K562 (cell line): ENCODE data around the gene ZNF490. TPM values are rescaled to one million over a fixed set of nuclear protein-coding genes. Genes with fewer than 3 reads are reported as not detected.

Source experiments
- ATAC-seq: fragments of 200-7000 bp; cut with Tn5 transposase; 3 replicates; pipeline ENCODE4 v1.9.1; 2020; ENCODE audit warnings: moderate library complexity
- BruUV-seq: library from RNA; stranded (reverse); fragments of 400-500 nt; replicated peaks from 2 replicates; lab custom pipeline; 2021; lab: Mats Ljungman, UMichigan
- CTCF ChIA-PET: fragments of 300-600 bp; formaldehyde crosslinking; extraction: SDS; loops from one replicate; lab custom pipeline; 2021; ENCODE audit warnings: low intra/inter-chr PET ratio; lab: Yijun Ruan, JAX
- POLR2A ChIA-PET: fragments of 300-600, 350-650 bp; sonication (Branson Sonifier 250); formaldehyde crosslinking; extraction: SDS; loops from one replicate; lab custom pipeline; 2021; ENCODE audit warnings: antibody characterized with exemption, inconsistent platforms; lab: Yijun Ruan, JAX
- DNase-seq, 4 experiments: peaks; one replicate each; pipeline versions ENCODE4 v3.0.0 to v3.0.0-alpha.2; 2011 to 2018; ENCODE audit warnings: low spot score in 3 of 4, mixed read lengths in 3 of 4; ENCODE audit errors: extremely low read depth in 1 of 4
- FAIRE-seq: peaks from 2 replicates; lab custom pipeline; 2011; peaks lifted over from hg19 to GRCh38; lab: Jason Lieb, UNC
- H2AFZ ChIP-seq: 2 replicates; pipeline ENCODE4 v1.6.0; 2011; ENCODE audit warnings: low read depth, low read length, control low read depth, inconsistent platforms
- H3K27ac ChIP-seq: fragments of 200-600 bp; 3 replicates; pipeline ENCODE4 v1.8.0; 2011; ENCODE audit warnings: low read depth, mild to moderate bottlenecking, control low read depth, inconsistent platforms, low read length, moderate library complexity, mixed read lengths; ENCODE audit errors: extremely low read depth
- H3K27me3 ChIP-seq, 2 experiments: fragments of 300-600 bp in 1 of 2; 2 replicates in 1 of 2; 3 replicates in 1 of 2; pipeline versions ENCODE4 v1.6.0 to v1.8.0; 2011; ENCODE audit warnings: inconsistent platforms in 2 of 2, low read length in 2 of 2, mild to moderate bottlenecking in 1 of 2, mixed read lengths in 1 of 2, moderate library complexity in 1 of 2; ENCODE audit not compliant: control insufficient read depth in 2 of 2, insufficient read depth in 2 of 2
- H3K36me3 ChIP-seq: fragments of 300-600 bp; 3 replicates; pipeline ENCODE4 v1.8.0; 2011; ENCODE audit warnings: mild to moderate bottlenecking, low read length, inconsistent platforms; ENCODE audit not compliant: control insufficient read depth, insufficient read depth
- H3K4me1 ChIP-seq, 2 experiments: fragments of 200-600 bp in 1 of 2; replicated peaks in 1 of 2; 2 replicates in 1 of 2; 3 replicates in 1 of 2; pipeline versions ENCODE4 v1.5.1 to v1.8.0; 2011; ENCODE audit warnings: inconsistent platforms in 2 of 2, low read length in 2 of 2, mild to moderate bottlenecking in 1 of 2, mixed read lengths in 1 of 2, moderate library complexity in 1 of 2; ENCODE audit not compliant: control insufficient read depth in 2 of 2, insufficient read depth in 2 of 2
- H3K4me2 ChIP-seq: 2 replicates; pipeline ENCODE4 v1.6.1; 2011; ENCODE audit warnings: low read length, control low read depth, inconsistent platforms, mixed read lengths; ENCODE audit not compliant: insufficient read depth
- H3K4me3 ChIP-seq: fragments of 200-600 bp; sonication (generic), shearing (Covaris generic); 2 replicates; pipeline ENCODE4 v1.5.1; 2016; ENCODE audit warnings: control low read depth, inconsistent platforms
- H3K79me2 ChIP-seq: fragments of 200-600 bp; 3 replicates; pipeline ENCODE4 v1.8.0; 2011; ENCODE audit warnings: low read length, inconsistent platforms; ENCODE audit not compliant: control insufficient read depth, insufficient read depth
- H3K9ac ChIP-seq, 2 experiments: 2 replicates each; pipeline versions ENCODE4 v1.6.0 to v1.6.1; 2011; ENCODE audit warnings: low read depth in 2 of 2, low read length in 2 of 2, control low read depth in 1 of 2, inconsistent platforms in 1 of 2, mild to moderate bottlenecking in 1 of 2, mixed read lengths in 1 of 2; ENCODE audit not compliant: insufficient read depth in 1 of 2
- H3K9me1 ChIP-seq: one replicate; pipeline ENCODE4 v1.6.0; 2011; ENCODE audit warnings: inconsistent platforms, mild to moderate bottlenecking, low read length, moderate library complexity; ENCODE audit not compliant: control insufficient read depth, insufficient read depth
- H3K9me3 ChIP-seq: replicated peaks from 2 replicates; pipeline ENCODE4 v1.5.1; 2011; ENCODE audit warnings: low read depth, low read length, inconsistent platforms; ENCODE audit not compliant: control insufficient read depth, insufficient read depth
- H4K20me1 ChIP-seq: replicated peaks from 2 replicates; pipeline ENCODE4 v1.6.1; 2011; ENCODE audit warnings: low read length, inconsistent platforms, mixed read lengths; ENCODE audit not compliant: control insufficient read depth, insufficient read depth
- CHD2 ChIP-seq: IDR thresholded peaks from 2 replicates; pipeline ENCODE4 v1.6.1; 2011; ENCODE audit warnings: low read depth, low read length
- FIP1L1 ChIP-seq: fragments of 200-400 bp; formaldehyde crosslinking; IDR thresholded peaks from 2 replicates; pipeline ENCODE4 v1.6.1; 2018; ENCODE audit warnings: mild to moderate bottlenecking, low read depth, low read length; ENCODE audit not compliant: poor library complexity, severe bottlenecking
- KAT8 ChIP-seq: fragments of 450-650 bp; IDR thresholded peaks from 2 replicates; pipeline ENCODE4 v1.6.1; 2016; ENCODE audit warnings: low read depth, mild to moderate bottlenecking
- OTX1 ChIP-seq: fragments of 450-650 bp; formaldehyde crosslinking; IDR thresholded peaks from 2 replicates; pipeline ENCODE4 v1.4.0; 2022; ENCODE audit warnings: mild to moderate bottlenecking
- POLR3G ChIP-seq: IDR thresholded peaks from 2 replicates; pipeline ENCODE4 v1.6.1; 2011; ENCODE audit not compliant: insufficient read length, insufficient replicate concordance; ENCODE audit errors: extremely low read depth
- POU5F1 ChIP-seq: fragments of 150-350 bp; IDR thresholded peaks from 2 replicates; pipeline ENCODE4 v1.6.1; 2014; ENCODE audit warnings: borderline replicate concordance, low read length, low read depth, mild to moderate bottlenecking; ENCODE audit not compliant: partially characterized antibody
- PTBP1 ChIP-seq: fragments of 200-400 bp; formaldehyde crosslinking; IDR thresholded peaks from 2 replicates; pipeline ENCODE4 v1.6.1; 2017; ENCODE audit warnings: low read depth, low read length
- SNAPC5 ChIP-seq: fragments of 250-450 bp; sonication (Bioruptor Pico); IDR thresholded peaks from 2 replicates; pipeline ENCODE4 v1.8.0; 2021; ENCODE audit warnings: moderate library complexity, mild to moderate bottlenecking, inconsistent platforms
- SPI1 ChIP-seq: IDR thresholded peaks from 2 replicates; pipeline ENCODE4 v1.6.1; 2011; ENCODE audit warnings: low read depth, low read length, control low read depth, borderline replicate concordance
- ZNF316 ChIP-seq: fragments of 450-650 bp; IDR thresholded peaks from 2 replicates; pipeline ENCODE4 v1.6.1; 2016
- ZNF398 ChIP-seq: fragments of 250-450 bp; sonication (Bioruptor Pico); IDR thresholded peaks from 2 replicates; pipeline ENCODE4 v1.8.0; 2021; ENCODE audit warnings: moderate library complexity, mild to moderate bottlenecking, inconsistent platforms
- WGBS: fragments of 100-300 bp; shearing (Covaris generic); methylation state at CpG from one replicate; pipeline ENCODE4 v1.1.6; 2016; ENCODE audit warnings: low coverage, mixed read lengths; ENCODE audit not compliant: insufficient coverage; ENCODE audit errors: missing lambda C conversion rate; 5-methylcytosine and 5-hydroxymethylcytosine counted together
- in situ Hi-C: fragments of 300-500 bp; cut with MboI; formaldehyde crosslinking; loops from 4 replicates; pipeline ENCODE4 v1.15.0; 2018; ENCODE audit warnings: inconsistent platforms, mixed read lengths
- intact Hi-C: fragments of 100-400 bp; cut with micrococcal nuclease; formaldehyde crosslinking; loops from 2 replicates; pipeline ENCODE4 v1.14.2; 2022
- polyA plus RNA-seq, 8 experiments: library from polyadenylated mRNA; depleted of rRNA in 4 of 8; stranded (reverse) in 5 of 8; unstranded in 3 of 8; fragments of >200 nt; fragmentation: Nextera tagmentation in 2 of 8; fragmentation: Illumina TruSeq in 1 of 8; extraction: Ambion mirVana in 2 of 8; extraction: Trizol in 1 of 8; gene quantifications; 2 replicates each; pipeline versions ENCODE4 v1.2.1 to v1.2.3, GENCODE V29; 2011 to 2014; ENCODE audit warnings: inconsistent platforms in 1 of 8, missing spikeins in 1 of 8
- total RNA-seq, 7 experiments: library from RNA; depleted of rRNA in 6 of 7; stranded (reverse); fragments of >200 nt in 6 of 7; fragmentation: Illumina TruSeq in 2 of 7; extraction: Trizol in 2 of 7; gene quantifications; 2 replicates each; pipeline versions ENCODE4 v1.2.1 to v1.2.3, GENCODE V29; 2011 to 2021; ENCODE audit warnings: low replicate concordance in 1 of 7
- TF ChIP-seq, protein P1 (sequence below): fragments of 450-650 bp; IDR thresholded peaks from 2 replicates; pipeline ENCODE4 v1.6.1; 2016
- TF ChIP-seq, protein P2 (sequence below): sonication (generic); formaldehyde crosslinking; IDR thresholded peaks from 2 replicates; pipeline ENCODE4 v1.8.1; 2023; ENCODE audit warnings: mild to moderate bottlenecking, missing genetic modification reagents

Gene ZNF490
- total and polyA plus RNA-seq, 9 of the 15 experiments (the other 6 are each of a cell fraction or from before 2014, with no cell fraction given), result 0.90 to 8.3 (median 4.4) TPM

GRCh38 chr19:12597594-12597993 lies 13.0 kb downstream of the ZNF490 start (continued):
- no peak for TF ChIP-seq POU5F1
- TF ChIP-seq FIP1L1, result no peak

GRCh38 chr19:12596927-12597548 lies 13.6 kb downstream of the ZNF490 start:
- no peak for ATAC-seq
- no peak overlapping the region for H3K4me2 ChIP-seq
- ChIA-PET POLR2A (no interaction called here), CTCF (no interaction called here)
- no peaks in the 10 kb centered on the region for H3K27me3 ChIP-seq
- H3K27ac ChIP-seq, result no peak overlapping the region
- no peak overlapping the region for H3K4me3 ChIP-seq
- in situ Hi-C loops, result no loop called here
- no peak for DNase-seq
- no peak overlapping the region for H3K9ac ChIP-seq
- intact Hi-C loops, result no loop called here
- FAIRE-seq, result no peak
- no peak for TF ChIP-seq CHD2
- TF ChIP-seq, protein P1, sequence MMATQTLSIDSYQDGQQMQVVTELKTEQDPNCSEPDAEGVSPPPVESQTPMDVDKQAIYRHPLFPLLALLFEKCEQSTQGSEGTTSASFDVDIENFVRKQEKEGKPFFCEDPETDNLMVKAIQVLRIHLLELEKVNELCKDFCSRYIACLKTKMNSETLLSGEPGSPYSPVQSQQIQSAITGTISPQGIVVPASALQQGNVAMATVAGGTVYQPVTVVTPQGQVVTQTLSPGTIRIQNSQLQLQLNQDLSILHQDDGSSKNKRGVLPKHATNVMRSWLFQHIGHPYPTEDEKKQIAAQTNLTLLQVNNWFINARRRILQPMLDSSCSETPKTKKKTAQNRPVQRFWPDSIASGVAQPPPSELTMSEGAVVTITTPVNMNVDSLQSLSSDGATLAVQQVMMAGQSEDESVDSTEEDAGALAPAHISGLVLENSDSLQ, result peak; percentile 18; the same call in 1 of the 2 replicates
- TF ChIP-seq SNAPC5 (CRISPR knock-in tag), result no peak
- TF ChIP-seq PTBP1, result no peak
- TF ChIP-seq, protein P2, sequence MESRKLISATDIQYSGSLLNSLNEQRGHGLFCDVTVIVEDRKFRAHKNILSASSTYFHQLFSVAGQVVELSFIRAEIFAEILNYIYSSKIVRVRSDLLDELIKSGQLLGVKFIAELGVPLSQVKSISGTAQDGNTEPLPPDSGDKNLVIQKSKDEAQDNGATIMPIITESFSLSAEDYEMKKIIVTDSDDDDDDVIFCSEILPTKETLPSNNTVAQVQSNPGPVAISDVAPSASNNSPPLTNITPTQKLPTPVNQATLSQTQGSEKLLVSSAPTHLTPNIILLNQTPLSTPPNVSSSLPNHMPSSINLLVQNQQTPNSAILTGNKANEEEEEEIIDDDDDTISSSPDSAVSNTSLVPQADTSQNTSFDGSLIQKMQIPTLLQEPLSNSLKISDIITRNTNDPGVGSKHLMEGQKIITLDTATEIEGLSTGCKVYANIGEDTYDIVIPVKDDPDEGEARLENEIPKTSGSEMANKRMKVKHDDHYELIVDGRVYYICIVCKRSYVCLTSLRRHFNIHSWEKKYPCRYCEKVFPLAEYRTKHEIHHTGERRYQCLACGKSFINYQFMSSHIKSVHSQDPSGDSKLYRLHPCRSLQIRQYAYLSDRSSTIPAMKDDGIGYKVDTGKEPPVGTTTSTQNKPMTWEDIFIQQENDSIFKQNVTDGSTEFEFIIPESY (CRISPR knock-in tag), result peak; percentile 49; the same call in 1 of the 2 replicates
- TF ChIP-seq ZNF316, result 0 out of 2 replicates have a peak, but pooled peaks have one; percentile 4
- TF ChIP-seq SPI1, result no peak
- no peak for TF ChIP-seq ZNF398 (CRISPR knock-in tag)
- TF ChIP-seq OTX1 (CRISPR knock-in tag), result no peak
- TF ChIP-seq POLR3G, result no peak
- TF ChIP-seq KAT8, result no peak
- H4K20me1 ChIP-seq, result no peaks in the 10 kb centered on the region
- 88% methylated on average over 34 of the region's 38 CpGs for WGBS
- H3K36me3 ChIP-seq, result no peaks in the 10 kb centered on the region; the same call in 2 of the 3 replicates
- no peaks in the 10 kb centered on the region for H3K9me1 ChIP-seq
- 0 out of 2 replicates have a peak, but pooled peaks cover 2% of the 10 kb centered on the region for H3K9me3 ChIP-seq
- H2AFZ ChIP-seq, result no peak overlapping the region
- BruUV-seq, result no TSS peak
- H3K79me2 ChIP-seq, result no peaks in the 10 kb centered on the region
- H3K4me1 ChIP-seq, result no peaks in the 10 kb centered on the region
